ENCODE measurements around the gene SANBR.

SANBR gene

DNA sequence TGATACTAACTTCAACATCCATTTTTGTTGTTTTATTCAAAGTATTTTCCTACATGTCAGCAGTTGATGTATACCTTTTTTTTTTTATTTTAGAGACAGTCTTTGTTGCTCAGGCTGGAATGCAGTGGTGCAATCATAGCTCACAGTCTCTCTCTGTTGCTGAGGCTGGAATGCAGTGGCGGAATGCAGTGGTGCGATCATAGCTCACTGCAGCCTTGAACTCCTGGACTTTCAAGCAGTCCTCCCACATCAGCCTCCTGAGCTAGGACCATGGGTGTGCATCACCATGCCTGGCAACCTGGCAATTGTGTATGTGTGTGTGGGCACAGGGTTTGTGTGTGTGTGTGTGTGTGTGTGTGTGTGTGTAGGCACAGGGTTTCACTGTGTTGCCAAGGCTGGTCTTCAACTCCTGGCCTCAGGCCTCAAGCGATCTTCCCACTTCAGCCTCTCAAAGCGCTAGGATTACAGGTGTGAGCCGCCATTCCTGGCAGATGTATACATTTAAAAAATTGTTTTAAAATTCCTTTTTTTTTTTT is 24.8 kb downstream of the SANBR start:
- no peak for DNase-seq (ENCODE audit: low spot score)

DNA sequence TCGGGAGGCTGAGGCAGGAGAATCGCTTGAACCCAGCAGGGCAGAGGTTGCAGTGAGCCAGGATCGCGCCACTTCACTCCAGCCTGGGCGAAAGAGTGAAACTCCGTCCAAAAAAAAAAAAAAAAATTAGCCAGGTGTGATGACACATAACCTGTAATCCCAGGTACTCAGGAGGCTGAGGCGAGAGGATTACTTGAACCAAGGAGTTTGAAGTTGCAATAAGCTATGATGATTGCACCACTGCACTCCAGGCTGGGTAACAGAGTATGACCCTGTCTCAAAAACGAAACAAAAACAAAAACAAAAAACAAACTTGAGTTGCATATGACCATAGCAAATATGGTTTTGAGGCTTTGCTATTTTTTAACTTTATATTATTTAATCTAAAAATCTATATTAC is 25.8 kb downstream of the SANBR start:
- no peak for DNase-seq (ENCODE audit: low spot score)

DNA sequence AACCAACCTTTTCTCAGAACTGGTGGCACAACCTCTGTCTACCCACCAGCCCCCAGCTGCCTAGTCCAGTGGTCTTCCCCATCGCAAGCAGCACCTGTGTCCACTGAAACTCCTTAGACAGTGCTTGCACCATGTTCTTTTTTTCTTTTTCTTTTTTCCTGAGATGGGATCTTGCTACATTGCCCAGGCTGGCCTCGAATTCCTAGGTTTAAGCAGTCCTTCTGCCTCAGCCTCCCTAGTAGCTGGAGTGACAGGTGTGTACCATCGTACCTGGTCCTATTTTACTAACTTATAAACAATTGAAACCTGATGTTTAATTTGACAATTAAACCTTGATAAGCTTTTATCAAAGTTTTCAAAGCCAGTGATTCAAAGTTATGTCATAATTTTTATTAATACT is 30.8 kb downstream of the SANBR start:
- no peak for DNase-seq (ENCODE audit: low spot score)

DNA sequence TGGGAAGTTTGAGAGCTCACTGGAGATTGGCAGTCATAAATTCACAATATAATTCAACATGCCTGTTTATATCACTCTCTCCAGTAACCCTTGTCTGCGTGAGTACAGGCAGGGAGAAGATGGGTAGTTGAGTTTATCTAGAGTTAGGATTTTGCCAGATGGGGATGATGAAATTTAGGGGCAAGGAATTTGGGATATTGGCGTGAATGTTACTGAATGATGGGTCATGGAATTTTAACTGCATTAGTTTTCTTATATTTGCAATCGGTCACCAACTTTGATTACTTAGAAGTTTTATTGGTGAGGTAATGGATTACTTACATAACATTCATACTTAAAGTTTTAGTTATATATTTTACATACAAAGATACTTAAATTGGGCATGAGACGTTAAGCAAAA is 35.1 kb downstream of the SANBR start:
- DNase-seq (ENCODE audit: low spot score) = no peak

DNA sequence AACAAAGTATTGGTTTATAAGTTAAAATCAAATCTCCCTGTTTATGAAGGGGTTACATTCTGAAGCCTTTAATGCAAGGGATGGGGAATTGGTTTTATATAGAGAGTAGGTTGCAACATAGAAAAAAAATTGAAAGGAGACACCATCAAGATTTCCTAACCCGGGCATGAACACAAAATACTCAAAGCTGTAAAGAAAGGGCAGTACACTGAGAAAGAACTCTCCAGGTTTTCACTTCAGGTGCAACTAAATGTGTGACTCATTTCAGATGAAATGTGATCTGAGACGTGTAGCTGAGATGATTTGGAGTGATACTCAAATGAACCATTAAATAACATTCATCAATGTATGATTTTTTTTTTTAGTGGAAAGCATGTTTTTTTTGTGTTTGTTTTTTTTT is 43.6 kb downstream of the SANBR start:
- DNase-seq (ENCODE audit: low spot score) = no peak

DNA sequence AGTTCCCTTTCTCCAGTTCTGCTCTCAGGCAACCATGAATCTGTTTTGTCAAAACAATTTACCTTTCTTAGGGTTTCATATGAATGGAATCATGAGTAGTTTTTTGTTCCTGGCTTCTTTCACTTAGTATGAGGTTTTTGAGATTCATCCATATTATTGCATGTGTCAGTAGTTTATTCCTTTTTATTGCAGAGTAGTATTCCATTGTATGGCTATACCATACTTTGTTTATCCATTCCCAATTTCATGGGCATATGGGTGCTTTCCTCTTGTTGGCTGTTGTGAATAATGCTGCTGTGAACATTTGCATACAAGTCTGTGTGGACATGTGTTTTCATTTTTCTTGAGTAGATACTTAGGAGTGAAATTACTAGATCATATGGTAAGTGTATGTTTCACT is 46.0 kb downstream of the SANBR start:
- DNase-seq (ENCODE audit: low spot score) = no peak

DNA sequence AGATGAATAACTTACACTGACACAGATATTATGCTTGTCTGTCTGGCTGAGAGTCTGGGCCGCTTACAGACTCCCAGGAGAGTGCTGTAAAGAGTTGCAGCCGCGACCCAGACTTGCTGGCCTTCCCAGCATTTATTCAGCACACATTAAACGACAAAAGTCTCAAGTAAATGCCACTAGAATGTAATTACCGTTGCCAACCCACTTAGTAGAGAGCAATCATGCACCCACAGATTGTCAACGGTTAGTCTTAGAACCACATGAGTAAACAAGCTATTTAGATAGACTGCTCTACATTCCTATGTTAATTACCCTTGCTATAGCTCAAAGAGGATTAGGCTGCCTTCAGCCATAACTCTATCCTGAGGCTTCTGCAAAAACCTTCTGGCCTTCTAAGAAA is 48.5 kb downstream of the SANBR start:
- DNase-seq (ENCODE audit: low spot score) = no peak
